NCI-H1694 treated with DMSO at 0.1 percent for 48 hours (cell line): ENCODE results near the gene MLANA.
A peak's percentile ranks its signal among the peaks of the same experiment; 100 is the strongest.

Experiments used
- DNase-seq: peaks from one replicate; lab custom pipeline; 2025; lab: John Stamatoyannopoulos, UW

MLANA gene

GRCh38 chr9:5899292-5899691 is 8.6 kb downstream of the MLANA start:
- no peak for DNase-seq

- no peak for DNase-seq
These were observed 9.9 kb downstream of the MLANA start for GRCh38 chr9:5900622-5901021.

GRCh38 chr9:5902377-5902776 is 11.7 kb downstream of the MLANA start:
- no peak for DNase-seq

- no peak for DNase-seq
These were observed 18.2 kb downstream of the MLANA start for GRCh38 chr9:5908918-5909317.

- no peak for DNase-seq
These were observed 19.3 kb downstream of the MLANA start for GRCh38 chr9:5909976-5910375.

GRCh38 chr9:5910413-5911057 is 19.8 kb downstream of the MLANA start:
- DNase-seq: no peak

GRCh38 chr9:5915438-5915837 is 24.7 kb downstream of the MLANA start:
- no peak for DNase-seq

GRCh38 chr9:5917273-5917672 is 26.6 kb downstream of the MLANA start:
- DNase-seq: no peak

- no peak for DNase-seq
These were observed 27.2 kb downstream of the MLANA start for GRCh38 chr9:5917888-5918287.

- no peak for DNase-seq
These were observed 27.8 kb downstream of the MLANA start for GRCh38 chr9:5918460-5918859.

- DNase-seq: no peak
These were observed 30.2 kb downstream of the MLANA start for GRCh38 chr9:5920860-5921328.

GRCh38 chr9:5922192-5922591 is 31.5 kb downstream of the MLANA start:
- no peak for DNase-seq

- no peak for DNase-seq
These were observed 41.0 kb downstream of the MLANA start for GRCh38 chr9:5931657-5932056.

GRCh38 chr9:5938449-5938848 is 47.8 kb downstream of the MLANA start:
- DNase-seq: no peak

- no peak for DNase-seq
These were observed 48.8 kb downstream of the MLANA start for GRCh38 chr9:5939530-5939929.

- no peak for DNase-seq
These were observed 50.5 kb downstream of the MLANA start for GRCh38 chr9:5941214-5941613.

GRCh38 chr9:5945112-5945511 is 54.4 kb downstream of the MLANA start:
- DNase-seq: no peak

GRCh38 chr9:5947912-5948311 is 57.2 kb downstream of the MLANA start:
- DNase-seq: no peak

GRCh38 chr9:5949103-5949699 is 58.5 kb downstream of the MLANA start:
- no peak for DNase-seq

GRCh38 chr9:5950261-5950660 is 59.6 kb downstream of the MLANA start:
- no peak for DNase-seq

GRCh38 chr9:5951686-5952211 is 61.1 kb downstream of the MLANA start:
- DNase-seq: no peak

- DNase-seq: peak; percentile 20
These were observed 63.3 kb downstream of the MLANA start for GRCh38 chr9:5953743-5954707.

- no peak for DNase-seq
These were observed 66.5 kb downstream of the MLANA start for GRCh38 chr9:5957166-5957565.
